GM12872 (cell line): ENCODE results near the gene SPIRE2.

Source experiments
- CTCF ChIP-seq: IDR thresholded peaks from 3 replicates; pipeline ENCODE4 v1.5.1; 2011; ENCODE audit warnings: low read depth, mild to moderate bottlenecking, low read length, moderate library complexity; ENCODE audit not compliant: insufficient read depth

Gene SPIRE2

GRCh38 chr16:89831810-89832328 lies 3.6 kb downstream of the SPIRE2 start:
- no peak for TF ChIP-seq CTCF

- no peak for TF ChIP-seq CTCF
These were observed 8.8 kb downstream of the SPIRE2 start for GRCh38 chr16:89837014-89837546.

- no peak for TF ChIP-seq CTCF
These were observed 13.0 kb downstream of the SPIRE2 start for GRCh38 chr16:89841275-89841674.

- TF ChIP-seq CTCF = no peak
These were observed 14.5 kb downstream of the SPIRE2 start for GRCh38 chr16:89842471-89843408.

GRCh38 chr16:89843409-89844350 lies 15.4 kb downstream of the SPIRE2 start:
- TF ChIP-seq CTCF = no peak

GRCh38 chr16:89844739-89845339 lies 16.6 kb downstream of the SPIRE2 start:
- TF ChIP-seq CTCF = no peak
